ENCODE data around the gene DPYD. TPM values are rescaled to one million over a fixed set of nuclear protein-coding genes. Genes with fewer than 3 reads are reported as not detected.

Gene DPYD
- total and polyA plus RNA-seq, 10 of the 15 experiments (the other 5 are each of a cell fraction or from before 2014, with no cell fraction given) = 5.7 to 23.8 (median 10.2) TPM

DNA sequence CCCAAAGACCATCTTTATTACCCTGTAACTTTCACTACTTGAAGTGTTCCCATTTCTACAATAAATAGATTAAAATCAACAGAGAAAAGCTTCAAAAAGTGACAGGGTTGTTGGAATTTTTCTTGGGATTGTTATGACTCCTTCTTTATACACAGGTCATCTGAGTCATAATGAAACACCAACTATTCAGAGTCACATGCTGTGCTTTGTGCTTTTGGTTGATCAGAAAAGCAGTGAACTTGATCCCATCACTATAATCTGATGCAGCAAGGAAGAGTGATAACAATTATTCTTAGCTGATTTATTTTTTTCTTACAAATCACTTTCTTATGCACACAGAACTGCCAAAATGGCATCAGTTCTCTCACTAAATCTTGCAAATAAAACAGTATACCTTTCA, 776.3 kb downstream of the DPYD start:
- CTCF ChIA-PET = interaction anchor here (0.5 kb wide), 1 partner anchor 162 kb away, joined by 5 read pairs; no protein-coding TSS in a partner anchor
- TF ChIP-seq JUNB (IDR thresholded peaks at IDR 0.05) (0 out of 2 replicates have a peak, but pooled peaks have one; percentile 36), POU2F2 (IDR thresholded peaks at IDR 0.05; ENCODE audit: borderline replicate concordance, low read depth, low read length) (no peak)
- intact Hi-C loops (cut with micrococcal nuclease; ENCODE audit: unreplicated experiment) = no loop called here
- RAD21 ChIA-PET (ENCODE audit: unreplicated experiment) = no interaction called here
- in situ Hi-C loops (cut with MboI) = loop anchor here (10.0 kb wide), 1 partner anchor 900 kb away; no protein-coding TSS in a partner anchor
- Histone ChIP-seq H3K9me3 (replicated peaks; ENCODE audit: control insufficient read depth, insufficient read depth, low read length) (no peaks in the 10 kb centered on the region), H3K27ac (ENCODE audit: control insufficient read depth, insufficient read depth) (no peak overlapping the region), H3K79me2 (ENCODE audit: control insufficient read depth, insufficient read depth, low read length) (no peaks in the 10 kb centered on the region), H4K20me1 (ENCODE audit: control insufficient read depth, insufficient read depth) (no peaks in the 10 kb centered on the region), H3K4me3 (no peak overlapping the region), H3K27me3 (replicated peaks in 1 of 2; ENCODE audit: control insufficient read depth in 2 of 2, insufficient read depth in 2 of 2, low read length in 1 of 2) (no peaks in the 10 kb centered on the region), H3K36me3 (ENCODE audit: control insufficient read depth in 2 of 2, insufficient read depth in 2 of 2, low read length in 1 of 2) (no peaks in the 10 kb centered on the region), H2AFZ (ENCODE audit: control insufficient read depth, low read depth, low read length) (no peak overlapping the region), H3K4me1 (ENCODE audit: control insufficient read depth, insufficient read depth, low read length) (no peaks in the 10 kb centered on the region), H3K4me2 (ENCODE audit: control insufficient read depth, insufficient read depth) (no peak overlapping the region), H3K9ac (ENCODE audit: control insufficient read depth, insufficient read depth, low read length) (no peak overlapping the region)
- no TSS peak for BruUV-seq (replicated peaks)
- no peak for DNase-seq (ENCODE audit: low read depth, low spot score)
- POLR2A ChIA-PET = interaction anchor here (0.6 kb wide), 1 partner anchor 82 kb away, joined by 4 read pairs; no protein-coding TSS in a partner anchor
- FAIRE-seq = no peak
- ATAC-seq = no peak
- SMC1A ChIA-PET (ENCODE audit: uncharacterized antibody, unreplicated experiment) = no interaction called here

DNA sequence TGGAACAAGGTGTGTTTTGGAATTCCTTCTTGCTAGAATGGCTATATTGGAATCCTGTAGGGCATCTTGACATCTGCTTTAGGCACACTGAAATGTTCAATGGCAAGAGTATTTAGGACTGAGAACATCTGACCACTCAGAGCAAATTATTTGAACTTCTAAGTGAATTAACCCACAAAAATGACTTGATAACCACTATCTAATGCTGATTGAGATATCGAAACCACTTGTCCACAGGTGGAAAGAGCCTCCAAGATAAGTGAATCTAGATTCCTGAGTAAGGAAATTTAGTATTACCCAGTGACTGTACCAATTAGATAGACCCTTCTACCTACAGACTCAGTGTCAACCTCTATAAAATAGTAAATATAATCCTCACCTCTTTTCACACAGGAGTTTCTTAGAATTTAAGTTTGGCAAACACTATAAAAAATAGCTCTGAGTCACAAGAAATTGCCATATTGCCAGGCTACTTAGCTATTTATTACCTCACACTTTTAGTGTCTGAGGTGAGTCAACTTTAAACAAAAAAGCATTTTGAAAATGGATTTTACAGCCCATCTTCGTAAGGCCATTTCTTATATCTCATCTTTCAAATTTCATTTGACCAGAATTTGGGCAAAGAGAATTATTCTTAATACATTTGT, 777.5 kb downstream of the DPYD start:
- ATAC-seq (no peak), DNase-seq (ENCODE audit: low read depth, low spot score) (no peak), FAIRE-seq (no peak)
- ChIA-PET SMC1A (ENCODE audit: uncharacterized antibody, unreplicated experiment) (interaction anchor here (1.1 to 1.3 kb wide), 2 partner anchors 9 to 11 kb away, joined by 3 read pairs; no protein-coding TSS in a partner anchor), RAD21 (ENCODE audit: unreplicated experiment) (no interaction called here), CTCF (interaction anchor here (0.7 to 1.1 kb wide), 2 partner anchors 159 to 383 kb away, joined by 3 to 4 read pairs; no protein-coding TSS in a partner anchor), POLR2A (interaction anchor here (0.6 kb wide), 1 partner anchor 10 kb away, joined by 3 read pairs; no protein-coding TSS in a partner anchor)
- no peak overlapping the region for H3K27ac ChIP-seq (ENCODE audit: control insufficient read depth, insufficient read depth)
- no peak overlapping the region for H2AFZ ChIP-seq (ENCODE audit: control insufficient read depth, low read depth, low read length)
- in situ Hi-C loops (cut with MboI) (loop anchor here (10.0 kb wide), 1 partner anchor 901 kb away; no protein-coding TSS in a partner anchor), intact Hi-C loops (cut with micrococcal nuclease; ENCODE audit: unreplicated experiment) (no loop called here)
- no TSS peak for BruUV-seq (replicated peaks)
- no peaks in the 10 kb centered on the region for H3K27me3 ChIP-seq (replicated peaks in 1 of 2; ENCODE audit: control insufficient read depth in 2 of 2, insufficient read depth in 2 of 2, low read length in 1 of 2)
- no peak overlapping the region for H3K9ac ChIP-seq (ENCODE audit: control insufficient read depth, insufficient read depth, low read length)
- no peaks in the 10 kb centered on the region for H3K9me3 ChIP-seq (replicated peaks; ENCODE audit: control insufficient read depth, insufficient read depth, low read length)
- H3K4me2 ChIP-seq (ENCODE audit: control insufficient read depth, insufficient read depth) = no peak overlapping the region
- no peaks in the 10 kb centered on the region for H3K79me2 ChIP-seq (ENCODE audit: control insufficient read depth, insufficient read depth, low read length)
- no peak overlapping the region for H3K4me3 ChIP-seq
- WGBS (ENCODE audit: insufficient coverage, insufficient replicate concordance, low lambda C conversion rate, missing lambda C conversion rate) = 13% methylated on average over 2 of the region's 2 CpGs
- no peaks in the 10 kb centered on the region for H3K4me1 ChIP-seq (ENCODE audit: control insufficient read depth, insufficient read depth, low read length)
- no peaks in the 10 kb centered on the region for H4K20me1 ChIP-seq (ENCODE audit: control insufficient read depth, insufficient read depth)
- no peaks in the 10 kb centered on the region for H3K36me3 ChIP-seq (ENCODE audit: control insufficient read depth in 2 of 2, insufficient read depth in 2 of 2, low read length in 1 of 2)
- TF ChIP-seq, protein P1, sequence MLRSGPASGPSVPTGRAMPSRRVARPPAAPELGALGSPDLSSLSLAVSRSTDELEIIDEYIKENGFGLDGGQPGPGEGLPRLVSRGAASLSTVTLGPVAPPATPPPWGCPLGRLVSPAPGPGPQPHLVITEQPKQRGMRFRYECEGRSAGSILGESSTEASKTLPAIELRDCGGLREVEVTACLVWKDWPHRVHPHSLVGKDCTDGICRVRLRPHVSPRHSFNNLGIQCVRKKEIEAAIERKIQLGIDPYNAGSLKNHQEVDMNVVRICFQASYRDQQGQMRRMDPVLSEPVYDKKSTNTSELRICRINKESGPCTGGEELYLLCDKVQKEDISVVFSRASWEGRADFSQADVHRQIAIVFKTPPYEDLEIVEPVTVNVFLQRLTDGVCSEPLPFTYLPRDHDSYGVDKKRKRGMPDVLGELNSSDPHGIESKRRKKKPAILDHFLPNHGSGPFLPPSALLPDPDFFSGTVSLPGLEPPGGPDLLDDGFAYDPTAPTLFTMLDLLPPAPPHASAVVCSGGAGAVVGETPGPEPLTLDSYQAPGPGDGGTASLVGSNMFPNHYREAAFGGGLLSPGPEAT (IDR thresholded peaks at IDR 0.05; ENCODE audit: low read depth) = no peak
- TF ChIP-seq HCFC1 (IDR thresholded peaks at IDR 0.05; ENCODE audit: low read length) = no peak
- TF ChIP-seq ZNF384 (IDR thresholded peaks at IDR 0.05; ENCODE audit: borderline replicate concordance, low read depth, low read length) = no peak
- TF ChIP-seq, protein P2, sequence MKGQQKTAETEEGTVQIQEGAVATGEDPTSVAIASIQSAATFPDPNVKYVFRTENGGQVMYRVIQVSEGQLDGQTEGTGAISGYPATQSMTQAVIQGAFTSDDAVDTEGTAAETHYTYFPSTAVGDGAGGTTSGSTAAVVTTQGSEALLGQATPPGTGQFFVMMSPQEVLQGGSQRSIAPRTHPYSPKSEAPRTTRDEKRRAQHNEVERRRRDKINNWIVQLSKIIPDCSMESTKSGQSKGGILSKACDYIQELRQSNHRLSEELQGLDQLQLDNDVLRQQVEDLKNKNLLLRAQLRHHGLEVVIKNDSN (IDR thresholded peaks at IDR 0.05; ENCODE audit: borderline replicate concordance, extremely low read length, insufficient read depth, low read depth, low read length) = no peak
- TF ChIP-seq SMC3 (IDR thresholded peaks at IDR 0.05; ENCODE audit: borderline replicate concordance, low read length) = no peak
- TF ChIP-seq MTA3 (IDR thresholded peaks at IDR 0.05; ENCODE audit: borderline replicate concordance, low read length) = no peak
- TF ChIP-seq, protein P3, sequence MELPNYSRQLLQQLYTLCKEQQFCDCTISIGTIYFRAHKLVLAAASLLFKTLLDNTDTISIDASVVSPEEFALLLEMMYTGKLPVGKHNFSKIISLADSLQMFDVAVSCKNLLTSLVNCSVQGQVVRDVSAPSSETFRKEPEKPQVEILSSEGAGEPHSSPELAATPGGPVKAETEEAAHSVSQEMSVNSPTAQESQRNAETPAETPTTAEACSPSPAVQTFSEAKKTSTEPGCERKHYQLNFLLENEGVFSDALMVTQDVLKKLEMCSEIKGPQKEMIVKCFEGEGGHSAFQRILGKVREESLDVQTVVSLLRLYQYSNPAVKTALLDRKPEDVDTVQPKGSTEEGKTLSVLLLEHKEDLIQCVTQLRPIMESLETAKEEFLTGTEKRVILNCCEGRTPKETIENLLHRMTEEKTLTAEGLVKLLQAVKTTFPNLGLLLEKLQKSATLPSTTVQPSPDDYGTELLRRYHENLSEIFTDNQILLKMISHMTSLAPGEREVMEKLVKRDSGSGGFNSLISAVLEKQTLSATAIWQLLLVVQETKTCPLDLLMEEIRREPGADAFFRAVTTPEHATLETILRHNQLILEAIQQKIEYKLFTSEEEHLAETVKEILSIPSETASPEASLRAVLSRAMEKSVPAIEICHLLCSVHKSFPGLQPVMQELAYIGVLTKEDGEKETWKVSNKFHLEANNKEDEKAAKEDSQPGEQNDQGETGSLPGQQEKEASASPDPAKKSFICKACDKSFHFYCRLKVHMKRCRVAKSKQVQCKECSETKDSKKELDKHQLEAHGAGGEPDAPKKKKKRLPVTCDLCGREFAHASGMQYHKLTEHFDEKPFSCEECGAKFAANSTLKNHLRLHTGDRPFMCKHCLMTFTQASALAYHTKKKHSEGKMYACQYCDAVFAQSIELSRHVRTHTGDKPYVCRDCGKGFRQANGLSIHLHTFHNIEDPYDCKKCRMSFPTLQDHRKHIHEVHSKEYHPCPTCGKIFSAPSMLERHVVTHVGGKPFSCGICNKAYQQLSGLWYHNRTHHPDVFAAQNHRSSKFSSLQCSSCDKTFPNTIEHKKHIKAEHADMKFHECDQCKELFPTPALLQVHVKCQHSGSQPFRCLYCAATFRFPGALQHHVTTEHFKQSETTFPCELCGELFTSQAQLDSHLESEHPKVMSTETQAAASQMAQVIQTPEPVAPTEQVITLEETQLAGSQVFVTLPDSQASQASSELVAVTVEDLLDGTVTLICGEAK (IDR thresholded peaks at IDR 0.05; ENCODE audit: borderline replicate concordance) = no peak
- TF ChIP-seq RAD51 (IDR thresholded peaks at IDR 0.05) = no peak

Data from GM12878 (cell line).